K562 (cell line): ENCODE data around the gene RPS6KA2. TPM values are rescaled to one million over a fixed set of nuclear protein-coding genes. Genes with fewer than 3 reads are reported as not detected.

ENCODE experiments used
- ATAC-seq: fragments of 200-7000 bp; cut with Tn5 transposase; 3 replicates; pipeline ENCODE4 v1.9.1; 2020; ENCODE audit warnings: moderate library complexity
- BruUV-seq: library from RNA; stranded (reverse); fragments of 400-500 nt; replicated peaks from 2 replicates; lab custom pipeline; 2021; lab: Mats Ljungman, UMichigan
- CTCF ChIA-PET: fragments of 300-600 bp; formaldehyde crosslinking; extraction: SDS; loops from one replicate; lab custom pipeline; 2021; ENCODE audit warnings: low intra/inter-chr PET ratio; lab: Yijun Ruan, JAX
- POLR2A ChIA-PET: fragments of 300-600, 350-650 bp; sonication (Branson Sonifier 250); formaldehyde crosslinking; extraction: SDS; loops from one replicate; lab custom pipeline; 2021; ENCODE audit warnings: antibody characterized with exemption, inconsistent platforms; lab: Yijun Ruan, JAX
- DNase-seq, 4 experiments: peaks; one replicate each; pipeline versions ENCODE4 v3.0.0 to v3.0.0-alpha.2; 2011 to 2018; ENCODE audit warnings: low spot score in 3 of 4, mixed read lengths in 3 of 4; ENCODE audit errors: extremely low read depth in 1 of 4
- FAIRE-seq: peaks from 2 replicates; lab custom pipeline; 2011; peaks lifted over from hg19 to GRCh38; lab: Jason Lieb, UNC
- H2AFZ ChIP-seq: 2 replicates; pipeline ENCODE4 v1.6.0; 2011; ENCODE audit warnings: low read depth, low read length, control low read depth, inconsistent platforms
- H3K27ac ChIP-seq: fragments of 200-600 bp; 3 replicates; pipeline ENCODE4 v1.8.0; 2011; ENCODE audit warnings: low read depth, mild to moderate bottlenecking, control low read depth, inconsistent platforms, low read length, moderate library complexity, mixed read lengths; ENCODE audit errors: extremely low read depth
- H3K27me3 ChIP-seq, 2 experiments: fragments of 300-600 bp in 1 of 2; 2 replicates in 1 of 2; 3 replicates in 1 of 2; pipeline versions ENCODE4 v1.6.0 to v1.8.0; 2011; ENCODE audit warnings: inconsistent platforms in 2 of 2, low read length in 2 of 2, mild to moderate bottlenecking in 1 of 2, mixed read lengths in 1 of 2, moderate library complexity in 1 of 2; ENCODE audit not compliant: control insufficient read depth in 2 of 2, insufficient read depth in 2 of 2
- H3K36me3 ChIP-seq: fragments of 300-600 bp; 3 replicates; pipeline ENCODE4 v1.8.0; 2011; ENCODE audit warnings: mild to moderate bottlenecking, low read length, inconsistent platforms; ENCODE audit not compliant: control insufficient read depth, insufficient read depth
- H3K4me1 ChIP-seq, 2 experiments: fragments of 200-600 bp in 1 of 2; replicated peaks in 1 of 2; 2 replicates in 1 of 2; 3 replicates in 1 of 2; pipeline versions ENCODE4 v1.5.1 to v1.8.0; 2011; ENCODE audit warnings: inconsistent platforms in 2 of 2, low read length in 2 of 2, mild to moderate bottlenecking in 1 of 2, mixed read lengths in 1 of 2, moderate library complexity in 1 of 2; ENCODE audit not compliant: control insufficient read depth in 2 of 2, insufficient read depth in 2 of 2
- H3K4me2 ChIP-seq: 2 replicates; pipeline ENCODE4 v1.6.1; 2011; ENCODE audit warnings: low read length, control low read depth, inconsistent platforms, mixed read lengths; ENCODE audit not compliant: insufficient read depth
- H3K4me3 ChIP-seq: fragments of 200-600 bp; sonication (generic), shearing (Covaris generic); 2 replicates; pipeline ENCODE4 v1.5.1; 2016; ENCODE audit warnings: control low read depth, inconsistent platforms
- H3K79me2 ChIP-seq: fragments of 200-600 bp; 3 replicates; pipeline ENCODE4 v1.8.0; 2011; ENCODE audit warnings: low read length, inconsistent platforms; ENCODE audit not compliant: control insufficient read depth, insufficient read depth
- H3K9ac ChIP-seq, 2 experiments: 2 replicates each; pipeline versions ENCODE4 v1.6.0 to v1.6.1; 2011; ENCODE audit warnings: low read depth in 2 of 2, low read length in 2 of 2, control low read depth in 1 of 2, inconsistent platforms in 1 of 2, mild to moderate bottlenecking in 1 of 2, mixed read lengths in 1 of 2; ENCODE audit not compliant: insufficient read depth in 1 of 2
- H3K9me1 ChIP-seq: one replicate; pipeline ENCODE4 v1.6.0; 2011; ENCODE audit warnings: inconsistent platforms, mild to moderate bottlenecking, low read length, moderate library complexity; ENCODE audit not compliant: control insufficient read depth, insufficient read depth
- H3K9me3 ChIP-seq: replicated peaks from 2 replicates; pipeline ENCODE4 v1.5.1; 2011; ENCODE audit warnings: low read depth, low read length, inconsistent platforms; ENCODE audit not compliant: control insufficient read depth, insufficient read depth
- H4K20me1 ChIP-seq: replicated peaks from 2 replicates; pipeline ENCODE4 v1.6.1; 2011; ENCODE audit warnings: low read length, inconsistent platforms, mixed read lengths; ENCODE audit not compliant: control insufficient read depth, insufficient read depth
- E2F3 ChIP-seq: fragments of 250-450 bp; sonication (Bioruptor Pico); IDR thresholded peaks from 2 replicates; pipeline ENCODE4 v1.4.0; 2020; ENCODE audit warnings: mild to moderate bottlenecking
- MCM7 ChIP-seq, 2 experiments: fragments of 450-650 bp; IDR thresholded peaks; 2 replicates each; pipeline ENCODE4 v1.6.1; 2016 to 2018
- SETDB1 ChIP-seq: IDR thresholded peaks from one replicate; pipeline ENCODE4 v1.6.1; 2012; ENCODE audit warnings: low read length, control low read depth, inconsistent platforms
- SMARCC2 ChIP-seq: fragments of 450-650 bp; IDR thresholded peaks from 2 replicates; pipeline ENCODE4 v1.6.1; 2017; ENCODE audit warnings: antibody characterized with exemption, moderate library complexity, mild to moderate bottlenecking, low read depth
- WGBS: fragments of 100-300 bp; shearing (Covaris generic); methylation state at CpG from one replicate; pipeline ENCODE4 v1.1.6; 2016; ENCODE audit warnings: low coverage, mixed read lengths; ENCODE audit not compliant: insufficient coverage; ENCODE audit errors: missing lambda C conversion rate; 5-methylcytosine and 5-hydroxymethylcytosine counted together
- in situ Hi-C: fragments of 300-500 bp; cut with MboI; formaldehyde crosslinking; loops from 4 replicates; pipeline ENCODE4 v1.15.0; 2018; ENCODE audit warnings: inconsistent platforms, mixed read lengths
- intact Hi-C: fragments of 100-400 bp; cut with micrococcal nuclease; formaldehyde crosslinking; loops from 2 replicates; pipeline ENCODE4 v1.14.2; 2022
- polyA plus RNA-seq, 8 experiments: library from polyadenylated mRNA; depleted of rRNA in 4 of 8; stranded (reverse) in 5 of 8; unstranded in 3 of 8; fragments of >200 nt; fragmentation: Nextera tagmentation in 2 of 8; fragmentation: Illumina TruSeq in 1 of 8; extraction: Ambion mirVana in 2 of 8; extraction: Trizol in 1 of 8; gene quantifications; 2 replicates each; pipeline versions ENCODE4 v1.2.1 to v1.2.3, GENCODE V29; 2011 to 2014; ENCODE audit warnings: inconsistent platforms in 1 of 8, missing spikeins in 1 of 8
- total RNA-seq, 7 experiments: library from RNA; depleted of rRNA in 6 of 7; stranded (reverse); fragments of >200 nt in 6 of 7; fragmentation: Illumina TruSeq in 2 of 7; extraction: Trizol in 2 of 7; gene quantifications; 2 replicates each; pipeline versions ENCODE4 v1.2.1 to v1.2.3, GENCODE V29; 2011 to 2021; ENCODE audit warnings: low replicate concordance in 1 of 7
- TF ChIP-seq, protein P1 (sequence below): sonication (generic); formaldehyde crosslinking; IDR thresholded peaks from 2 replicates; pipeline ENCODE4 v1.8.1; 2022; ENCODE audit warnings: missing genetic modification reagents

RPS6KA2 gene
- total and polyA plus RNA-seq, 9 of the 15 experiments (the other 6 are each of a cell fraction or from before 2014, with no cell fraction given) = 0.29 to 1.00 (median 0.53) TPM

DNA sequence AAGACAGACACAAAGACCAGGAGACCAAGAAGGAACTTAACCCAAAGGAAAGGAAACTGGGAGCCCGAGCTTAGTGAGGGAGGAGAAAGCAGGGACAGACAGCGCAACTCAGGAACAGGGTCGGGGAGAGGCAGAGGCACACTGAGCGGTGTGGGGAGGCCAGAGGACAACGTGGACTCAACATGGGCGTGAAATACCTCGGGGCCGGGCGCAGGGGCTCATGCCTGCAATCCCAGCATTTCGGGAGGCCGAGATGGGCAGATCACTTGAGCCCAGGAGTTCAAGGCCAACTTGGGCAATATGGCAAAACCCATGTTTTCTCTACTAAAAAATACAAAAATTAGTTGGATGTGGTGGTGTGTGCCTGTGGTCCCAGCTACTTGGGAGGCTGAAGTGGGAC is 5.7 kb upstream of the RPS6KA2 start:
- no peak overlapping the region for H2AFZ ChIP-seq
- H3K9ac ChIP-seq = no peak overlapping the region
- peaks cover 2 to 9% of the 10 kb centered on the region in 2 experiments; a peak in 2 of 5 replicates for H3K4me1 ChIP-seq
- H4K20me1 ChIP-seq = no peaks in the 10 kb centered on the region
- DNase-seq = no peak
- no peaks in the 10 kb centered on the region for H3K9me1 ChIP-seq
- no TSS peak for BruUV-seq
- ChIA-PET POLR2A (interaction anchor here (0.6 kb wide), 1 partner anchor 135 kb away, joined by 3 read pairs; no protein-coding TSS in a partner anchor), CTCF (no interaction called here)
- no peak for FAIRE-seq
- H3K79me2 ChIP-seq = no peaks in the 10 kb centered on the region
- H3K27me3 ChIP-seq = peaks cover 18 to 86% of the 10 kb centered on the region in 2 experiments; a peak in 4 of 5 replicates
- H3K27ac ChIP-seq = no peak overlapping the region
- in situ Hi-C loops (no loop called here), intact Hi-C loops (no loop called here)
- 0% methylated on average over 11 of the region's 11 CpGs for WGBS
- H3K36me3 ChIP-seq = no peaks in the 10 kb centered on the region
- TF ChIP-seq, protein P1, sequence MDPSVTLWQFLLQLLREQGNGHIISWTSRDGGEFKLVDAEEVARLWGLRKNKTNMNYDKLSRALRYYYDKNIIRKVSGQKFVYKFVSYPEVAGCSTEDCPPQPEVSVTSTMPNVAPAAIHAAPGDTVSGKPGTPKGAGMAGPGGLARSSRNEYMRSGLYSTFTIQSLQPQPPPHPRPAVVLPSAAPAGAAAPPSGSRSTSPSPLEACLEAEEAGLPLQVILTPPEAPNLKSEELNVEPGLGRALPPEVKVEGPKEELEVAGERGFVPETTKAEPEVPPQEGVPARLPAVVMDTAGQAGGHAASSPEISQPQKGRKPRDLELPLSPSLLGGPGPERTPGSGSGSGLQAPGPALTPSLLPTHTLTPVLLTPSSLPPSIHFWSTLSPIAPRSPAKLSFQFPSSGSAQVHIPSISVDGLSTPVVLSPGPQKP = no peak
- no peak for TF ChIP-seq E2F3 (CRISPR knock-in tag)
- TF ChIP-seq MCM7 (IDR thresholded peaks at IDR 0.05) = no peak
- no peak for TF ChIP-seq SMARCC2
- no peaks in the 10 kb centered on the region for H3K9me3 ChIP-seq
- no peak overlapping the region for H3K4me2 ChIP-seq
- no peak overlapping the region for H3K4me3 ChIP-seq
- ATAC-seq = no peak

DNA sequence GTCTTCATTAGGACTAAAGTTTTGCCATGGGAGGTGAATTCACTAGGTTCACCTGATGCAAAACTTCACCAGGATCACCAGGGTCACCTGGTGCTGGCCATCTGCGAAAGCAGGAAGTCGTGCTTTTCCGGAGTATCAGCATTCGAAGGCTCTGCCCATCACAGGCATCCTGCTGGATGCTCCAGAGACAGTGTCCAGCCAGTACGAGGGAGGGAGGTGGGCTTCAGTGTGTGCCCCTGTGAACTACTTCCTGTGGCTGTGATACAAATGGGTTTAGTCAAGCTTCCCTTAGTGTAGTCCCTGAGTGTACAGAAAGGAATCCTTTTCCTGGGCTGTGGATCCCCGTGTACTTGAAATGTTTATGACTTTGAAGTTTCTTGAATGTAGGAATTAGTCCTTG is 3.4 kb upstream of the RPS6KA2 start:
- Histone ChIP-seq H3K27me3 (peaks cover 12 to 68% of the 10 kb centered on the region in 2 experiments; a peak in 4 of 5 replicates), H3K4me2 (no peak overlapping the region), H3K4me1 (peaks cover 2 to 24% of the 10 kb centered on the region in 2 experiments; a peak in 2 of 5 replicates), H3K9ac (no peak overlapping the region), H3K9me1 (no peaks in the 10 kb centered on the region), H4K20me1 (no peaks in the 10 kb centered on the region), H2AFZ (no peak overlapping the region), H3K9me3 (no peaks in the 10 kb centered on the region), H3K79me2 (no peaks in the 10 kb centered on the region), H3K36me3 (no peaks in the 10 kb centered on the region), H3K27ac (no peak overlapping the region), H3K4me3 (no peak overlapping the region)
- no peak for TF ChIP-seq SETDB1
- 1% methylated on average over 6 of the region's 6 CpGs for WGBS
- DNase-seq (no peak), ATAC-seq (no peak), FAIRE-seq (no peak)
- CTCF ChIA-PET = no interaction called here
- intact Hi-C loops = no loop called here
- in situ Hi-C loops = no loop called here
- BruUV-seq = no TSS peak
- POLR2A ChIA-PET = interaction anchor here (1.3 kb wide), 1 partner anchor 8 kb away, joined by 3 read pairs; no protein-coding TSS in a partner anchor
